ENCODE measurements around the gene ZNF366.

Gene ZNF366

DNA sequence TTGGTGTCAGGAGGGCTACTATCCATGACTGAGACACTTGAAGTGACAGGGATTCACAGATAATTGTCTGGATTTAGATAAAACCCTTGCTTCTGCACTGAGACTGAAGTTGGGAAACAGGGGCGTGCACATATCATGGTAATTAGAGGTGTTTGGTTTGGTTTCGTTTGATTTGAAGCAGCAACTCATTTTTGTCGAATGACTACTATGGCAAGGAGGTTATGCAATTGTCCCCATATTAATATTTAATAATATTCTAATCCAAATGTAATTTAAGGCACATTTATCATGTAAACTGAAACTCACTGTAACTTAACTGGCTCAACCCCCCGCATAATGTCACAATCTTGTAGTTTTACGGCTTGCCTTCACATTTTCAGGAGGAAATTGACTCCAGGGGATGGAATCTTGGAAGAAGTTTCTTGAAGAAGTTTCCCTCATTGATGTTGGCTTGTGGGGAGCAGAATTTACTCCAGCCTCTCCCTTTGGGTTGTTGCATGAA, 12.5 kb downstream of the ZNF366 start:
- no peak for DNase-seq (ENCODE audit: low read depth in 4 of 4, low spot score in 1 of 4)

- no peak for DNase-seq (ENCODE audit: low read depth in 4 of 4, low spot score in 1 of 4)
These were observed 17.7 kb downstream of the ZNF366 start for GRCh38 chr5:72489536-72489935.

- DNase-seq (ENCODE audit: low read depth in 4 of 4, low spot score in 1 of 4), result no peak
These were observed 18.5 kb downstream of the ZNF366 start for GRCh38 chr5:72488756-72489155.

DNA sequence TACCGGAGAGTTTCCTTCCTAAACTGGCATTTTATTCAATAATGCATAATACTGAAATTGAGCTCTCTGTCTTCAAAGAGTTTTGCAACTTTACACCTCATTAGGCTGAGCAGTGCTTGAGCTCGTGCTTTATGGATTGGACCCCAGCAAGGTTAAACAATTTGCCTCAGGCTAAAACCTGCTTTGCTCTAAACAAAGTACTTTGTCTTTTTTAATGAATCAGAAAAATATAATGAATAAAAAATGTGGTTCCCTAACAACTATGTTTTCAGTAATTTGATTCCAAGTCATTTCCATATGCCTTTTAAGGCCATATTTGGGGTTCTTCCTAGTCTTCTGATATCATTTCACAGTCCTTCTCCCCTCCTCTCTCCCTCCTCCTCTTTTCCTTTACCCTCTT, 20.0 kb downstream of the ZNF366 start:
- DNase-seq (ENCODE audit: low read depth in 4 of 4, low spot score in 1 of 4), result no peak

GRCh38 chr5:72486371-72486770, 20.8 kb downstream of the ZNF366 start:
- DNase-seq (ENCODE audit: low read depth in 4 of 4, low spot score in 1 of 4), result no peak

- DNase-seq (ENCODE audit: low read depth in 4 of 4, low spot score in 1 of 4), result no peak
These were observed 21.7 kb downstream of the ZNF366 start for GRCh38 chr5:72485430-72485974.

GRCh38 chr5:72482046-72482445, 25.2 kb downstream of the ZNF366 start:
- no peak for DNase-seq (ENCODE audit: low read depth in 4 of 4, low spot score in 1 of 4)

DNA sequence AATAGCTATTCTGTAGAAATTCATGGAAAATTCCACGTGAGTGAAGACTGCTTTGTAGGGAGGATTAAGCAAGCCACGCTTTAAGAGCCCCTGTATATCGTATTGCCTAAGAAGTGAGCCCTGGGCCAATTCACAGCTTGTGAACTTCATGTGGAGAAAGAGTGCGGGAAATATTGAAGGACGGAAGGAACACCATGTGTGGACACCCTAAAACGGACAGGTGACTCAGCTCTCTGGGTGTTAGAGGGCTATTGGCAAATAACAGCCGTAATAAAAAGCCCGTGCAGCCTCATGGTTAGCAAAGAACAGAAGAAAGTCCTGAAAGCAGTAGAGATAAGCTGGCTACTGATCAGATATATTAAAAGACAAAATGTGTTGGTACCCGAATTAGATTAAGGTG, 26.4 kb downstream of the ZNF366 start:
- DNase-seq (ENCODE audit: low read depth in 4 of 4, low spot score in 1 of 4), result no peak

GRCh38 chr5:72479921-72480320, 27.3 kb downstream of the ZNF366 start:
- no peak for DNase-seq (ENCODE audit: low read depth in 4 of 4, low spot score in 1 of 4)

DNA sequence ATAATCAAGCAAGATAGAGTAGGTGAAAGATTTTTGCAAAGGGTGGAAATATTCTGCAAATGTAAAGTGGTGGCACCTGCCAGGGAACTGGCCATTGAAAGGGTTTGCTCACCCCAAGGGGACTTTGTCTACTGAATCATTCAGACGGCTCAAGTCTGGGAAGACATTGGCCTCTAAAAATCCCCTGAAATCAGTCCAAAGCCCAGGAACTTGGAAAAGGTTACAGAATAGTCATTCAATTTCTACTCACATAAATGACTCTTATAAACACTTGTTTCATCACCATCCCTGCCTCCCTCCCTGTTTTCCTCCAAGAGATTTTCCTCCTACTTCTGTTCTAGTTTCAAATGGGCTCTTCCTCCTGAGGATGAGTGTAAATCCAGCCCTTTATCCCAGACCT, 28.5 kb downstream of the ZNF366 start:
- no peak for DNase-seq (ENCODE audit: low read depth in 4 of 4, low spot score in 1 of 4)

DNA sequence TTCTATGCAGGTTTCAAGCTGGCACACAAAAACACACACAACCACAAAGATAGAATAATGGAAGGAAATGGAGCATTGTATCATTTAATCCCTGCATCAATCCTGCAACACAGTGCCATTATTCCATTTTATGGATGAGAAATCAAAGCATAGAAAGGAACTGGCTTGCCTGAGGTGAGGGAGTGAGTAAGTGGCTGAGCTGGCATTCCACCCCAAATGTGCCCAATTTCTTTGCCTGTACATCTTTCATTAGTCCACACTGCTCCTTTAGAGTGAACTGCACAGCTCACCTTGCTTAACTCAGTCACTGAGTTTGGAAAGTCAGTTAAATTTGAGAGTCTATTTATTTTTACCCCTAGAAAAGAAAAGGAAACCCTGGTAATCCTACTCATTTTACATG, 28.9 kb downstream of the ZNF366 start:
- DNase-seq (ENCODE audit: low read depth in 4 of 4, low spot score in 1 of 4), result no peak

DNA sequence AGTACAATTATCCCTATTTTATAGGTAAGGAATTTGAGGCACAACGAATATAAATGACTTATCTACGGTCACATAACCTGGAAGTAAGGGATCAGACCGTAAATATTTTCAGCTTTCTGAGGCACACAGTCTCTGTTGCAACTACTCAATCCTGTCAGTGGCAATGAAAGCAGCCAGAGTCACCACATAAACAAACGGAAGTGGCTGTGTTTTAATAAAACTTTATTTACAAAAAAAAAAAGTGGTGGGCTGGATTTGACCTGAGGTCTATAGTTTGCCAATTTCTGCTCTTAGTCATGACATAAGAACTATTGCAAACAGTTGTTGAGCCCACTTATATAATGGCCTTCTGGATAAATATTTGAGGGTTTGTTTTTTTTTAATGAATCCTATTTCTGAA, 29.6 kb downstream of the ZNF366 start:
- no peak for DNase-seq (ENCODE audit: low read depth in 4 of 4, low spot score in 1 of 4)

- no peak for DNase-seq (ENCODE audit: low read depth in 4 of 4, low spot score in 1 of 4)
These were observed 30.0 kb downstream of the ZNF366 start for GRCh38 chr5:72477176-72477575.

- DNase-seq (ENCODE audit: low read depth in 4 of 4, low spot score in 1 of 4), result no peak
These were observed 30.5 kb downstream of the ZNF366 start for GRCh38 chr5:72476721-72477120.

- no peak for DNase-seq (ENCODE audit: low read depth in 4 of 4, low spot score in 1 of 4)
These were observed 30.9 kb downstream of the ZNF366 start for GRCh38 chr5:72476275-72476674.

GRCh38 chr5:72474516-72474915, 32.7 kb downstream of the ZNF366 start:
- no peak for DNase-seq (ENCODE audit: low read depth in 4 of 4, low spot score in 1 of 4)

GRCh38 chr5:72474046-72474500, 33.1 kb downstream of the ZNF366 start:
- DNase-seq (ENCODE audit: low read depth in 4 of 4, low spot score in 1 of 4), result no peak

GRCh38 chr5:72472666-72473422, 34.4 kb downstream of the ZNF366 start:
- DNase-seq (ENCODE audit: low read depth in 4 of 4, low spot score in 1 of 4), result no peak

- DNase-seq (ENCODE audit: low read depth in 4 of 4, low spot score in 1 of 4), result no peak
These were observed 35.2 kb downstream of the ZNF366 start for GRCh38 chr5:72472031-72472430.

GRCh38 chr5:72470826-72471225, 36.4 kb downstream of the ZNF366 start:
- no peak for DNase-seq (ENCODE audit: low read depth in 4 of 4, low spot score in 1 of 4)

DNA sequence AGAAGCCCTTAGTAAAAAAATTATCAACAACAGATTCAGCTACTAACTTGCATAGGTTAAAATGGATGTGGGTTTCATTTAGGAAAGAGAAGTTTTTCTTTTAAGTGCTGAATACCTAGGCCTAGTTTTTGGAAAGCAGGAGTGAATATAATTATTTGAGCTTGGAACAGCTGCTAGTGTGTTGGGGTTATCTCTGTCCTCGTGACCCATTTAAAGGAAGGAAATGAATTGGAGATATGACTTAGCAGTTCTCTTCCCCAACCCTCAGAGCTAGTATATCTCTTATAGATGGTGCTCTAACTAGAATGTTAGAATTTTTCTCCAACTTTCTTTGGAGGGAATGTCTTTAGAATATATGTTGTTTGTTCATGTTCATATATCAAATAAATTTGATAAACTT, 38.6 kb downstream of the ZNF366 start:
- DNase-seq (ENCODE audit: low read depth in 4 of 4, low spot score in 1 of 4), result no peak

- no peak for DNase-seq (ENCODE audit: low read depth in 4 of 4, low spot score in 1 of 4)
These were observed 39.2 kb downstream of the ZNF366 start for GRCh38 chr5:72468024-72468423.

DNA sequence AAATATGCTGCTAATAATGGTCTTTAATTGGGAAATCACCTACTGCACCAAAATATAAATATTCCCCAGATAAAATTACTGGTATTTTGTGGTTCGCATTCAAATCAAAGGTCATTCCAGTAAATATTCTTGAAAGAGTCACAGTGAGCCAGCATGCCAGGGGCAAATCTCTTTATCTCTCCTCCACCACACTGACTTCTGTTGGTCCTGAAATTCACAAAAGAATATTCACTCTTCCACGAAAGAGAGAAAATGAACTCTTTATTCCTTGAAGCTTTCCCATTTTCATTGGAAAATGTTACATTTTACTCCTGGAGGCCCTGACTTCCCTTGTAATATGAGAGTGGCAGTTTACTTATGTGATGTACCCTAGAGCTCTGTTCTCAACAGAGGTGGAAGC, 39.7 kb downstream of the ZNF366 start:
- no peak for DNase-seq (ENCODE audit: low read depth in 4 of 4, low spot score in 1 of 4)

Measured in stimulated activated CD4-positive, alpha-beta T cell treated with anti-CD3 and anti-CD28 coated beads, Interleukin-1b, Interleukin-23, amount 100 ng/mL, for 24 hours (primary cell).